SJSA1 (cell line): ENCODE measurements around the gene C10orf67. TPM values are rescaled to one million over a fixed set of nuclear protein-coding genes. Genes with fewer than 3 reads are reported as not detected.
"Not testable (repeated sequence)": the region's sequence is repeated elsewhere in the genome, so short reads cannot be mapped to it uniquely, and the experiment has no call there.

Experiments used
- DNase-seq, 2 experiments: peaks; one replicate each; pipeline ENCODE4 v3.0.0-alpha.2; 2015 to 2020; ENCODE audit warnings: low spot score in 2 of 2, low read depth in 1 of 2
- H3K27ac ChIP-seq: fragments of 250-450 bp; sonication (Bioruptor Pico); 2 replicates; pipeline ENCODE4 v1.5.1; 2020; ENCODE audit warnings: mild to moderate bottlenecking, moderate library complexity
- H3K27me3 ChIP-seq: fragments of 250-450 bp; sonication (Bioruptor Pico); replicated peaks from 2 replicates; pipeline ENCODE4 v1.5.1; 2020; ENCODE audit warnings: mild to moderate bottlenecking, moderate library complexity
- H3K36me3 ChIP-seq: fragments of 250-450 bp; sonication (Bioruptor Pico); 2 replicates; pipeline ENCODE4 v1.5.1; 2020; ENCODE audit warnings: mild to moderate bottlenecking
- H3K4me1 ChIP-seq: fragments of 250-450 bp; sonication (Bioruptor Pico); replicated peaks from 2 replicates; pipeline ENCODE4 v1.6.1; 2021; ENCODE audit warnings: mild to moderate bottlenecking
- H3K4me3 ChIP-seq: fragments of 250-450 bp; sonication (Bioruptor Pico); 2 replicates; pipeline ENCODE4 v1.5.1; 2020; ENCODE audit warnings: mild to moderate bottlenecking
- H3K9me3 ChIP-seq: fragments of 250-450 bp; sonication (Bioruptor Pico); replicated peaks from 2 replicates; pipeline ENCODE4 v1.5.1; 2020; ENCODE audit warnings: mild to moderate bottlenecking
- total RNA-seq: library from RNA; depleted of rRNA; stranded (reverse); fragments of >200 nt; shearing (Covaris generic); gene quantifications from 2 replicates; pipeline ENCODE4 v1.2.3, GENCODE V29; 2014

C10orf67 gene
- total RNA-seq, 1 experiment from 2014 or later, result not detected

DNA sequence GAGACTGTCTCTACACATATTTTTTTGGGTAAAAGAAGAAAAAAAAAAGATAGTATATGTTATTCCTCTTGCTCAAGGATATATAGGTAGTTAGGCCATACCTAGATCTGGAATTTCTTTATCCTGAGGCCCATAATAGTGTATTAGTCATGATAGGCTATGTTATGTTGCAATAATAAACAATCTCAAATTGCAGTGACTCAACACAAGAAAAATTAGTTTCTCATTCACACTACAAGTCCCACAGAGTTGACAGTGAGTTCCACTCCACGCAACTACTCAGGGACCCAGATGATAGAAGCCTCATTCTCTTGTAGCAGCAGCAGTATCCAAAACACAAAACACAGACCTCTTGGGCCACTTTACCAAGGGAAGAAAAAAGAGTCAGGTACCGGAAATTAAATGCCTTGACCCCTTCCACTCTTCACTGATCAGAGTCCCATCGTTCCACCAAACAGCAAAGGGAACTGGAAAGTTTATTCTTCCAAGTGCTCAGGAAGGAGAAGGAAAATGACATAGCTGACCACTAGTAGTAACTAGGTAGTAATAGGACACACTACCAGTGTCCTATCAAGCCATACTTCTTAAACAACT, 7.4 kb upstream of the C10orf67 start:
- no peak overlapping the region for H3K27ac ChIP-seq
- no peaks in the 10 kb centered on the region for H3K9me3 ChIP-seq

DNA sequence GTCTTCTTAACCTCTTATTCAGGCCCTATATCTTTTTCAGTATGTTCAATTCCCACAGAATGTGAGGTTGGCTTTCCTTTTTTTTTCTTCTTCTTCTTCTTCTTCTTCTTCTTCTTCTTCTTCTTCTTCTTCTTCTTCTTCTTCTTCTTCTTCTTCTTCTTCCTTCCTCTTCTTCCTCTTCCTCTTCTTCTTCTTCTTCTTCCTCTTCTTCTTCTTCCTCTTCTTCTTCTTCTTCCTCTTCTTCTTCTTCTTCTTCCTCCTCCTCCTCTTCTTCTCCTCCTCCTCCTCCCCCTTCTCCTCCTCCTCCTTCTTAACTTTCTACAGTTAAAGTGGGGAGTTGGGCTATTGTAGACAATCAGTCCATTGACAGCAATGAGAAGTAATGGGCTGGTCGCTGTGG, 6.1 kb upstream of the C10orf67 start:
- not testable (repeated sequence) for H3K27ac ChIP-seq, H3K9me3 ChIP-seq, H3K4me3 ChIP-seq, H3K27me3 ChIP-seq, H3K36me3 ChIP-seq, H3K4me1 ChIP-seq, DNase-seq

More for the DNA sequence above, 7.4 kb upstream of the C10orf67 start:
- Histone ChIP-seq H3K4me3 (no peak overlapping the region), H3K27me3 (no peaks in the 10 kb centered on the region), H3K36me3 (no peaks in the 10 kb centered on the region), H3K4me1 (no peaks in the 10 kb centered on the region)
- no peak for DNase-seq

DNA sequence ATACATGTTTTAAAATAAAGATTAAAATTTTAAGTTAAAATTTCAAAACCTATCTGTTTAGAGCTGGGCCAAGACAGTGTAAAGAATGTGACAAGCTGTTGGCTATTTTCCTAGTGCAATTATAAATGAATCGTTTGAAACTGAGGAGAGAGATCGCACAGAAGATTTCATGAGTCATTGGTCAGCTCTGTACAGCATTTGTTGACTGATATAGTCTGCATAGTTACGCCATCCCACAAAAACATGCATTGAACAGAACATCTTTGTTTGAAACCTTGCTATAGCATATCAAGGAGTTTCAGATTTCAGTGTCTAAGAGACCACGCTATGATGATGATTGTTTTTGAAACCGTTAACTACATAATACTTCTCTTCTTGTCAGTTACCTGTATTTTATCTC, 1.3 kb upstream of the C10orf67 start:
- no peak for DNase-seq
- Histone ChIP-seq H3K27me3 (peaks cover 2% of the 10 kb centered on the region; the same call in 1 of the 2 replicates), H3K4me3 (no peak overlapping the region), H3K4me1 (no peaks in the 10 kb centered on the region), H3K27ac (no peak overlapping the region), H3K9me3 (no peaks in the 10 kb centered on the region), H3K36me3 (no peaks in the 10 kb centered on the region)

DNA sequence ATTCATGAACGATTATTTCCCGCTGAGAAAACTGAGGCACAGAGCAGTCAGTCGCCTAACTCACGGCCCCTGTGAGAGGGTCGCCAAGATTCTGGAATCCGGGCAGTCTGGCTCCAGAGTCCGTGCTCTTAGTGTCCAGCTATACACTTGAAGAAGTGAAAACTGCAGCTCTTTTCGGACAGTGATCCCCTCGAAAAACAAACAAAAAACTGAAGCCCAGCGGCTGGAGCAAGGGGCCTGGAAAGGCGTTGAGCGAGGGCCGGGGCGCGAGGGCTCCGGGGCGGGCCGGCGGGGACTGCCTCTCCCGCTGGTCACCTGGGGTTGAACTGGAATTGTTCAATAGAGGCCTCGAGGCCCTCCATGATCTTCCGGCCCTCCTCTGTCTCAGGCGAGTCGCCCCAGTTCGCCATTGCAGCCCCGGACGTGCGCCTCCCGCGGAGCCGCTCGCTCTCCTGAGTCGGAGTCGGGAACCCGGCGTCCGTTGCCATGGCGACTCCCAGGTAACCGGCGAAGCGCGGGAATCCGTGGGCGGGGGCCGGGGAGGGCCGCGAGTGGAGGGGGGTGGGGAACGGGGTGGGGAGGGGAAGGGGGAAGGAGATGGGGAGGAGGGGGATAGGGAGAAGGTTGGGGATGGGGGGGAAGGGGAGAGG, 881 bp downstream of the C10orf67 start:
- no peak overlapping the region for H3K4me3 ChIP-seq
- DNase-seq, result no peak
- H3K36me3 ChIP-seq, result no peaks in the 10 kb centered on the region
- no peaks in the 10 kb centered on the region for H3K9me3 ChIP-seq
- H3K4me1 ChIP-seq, result no peaks in the 10 kb centered on the region
- peaks cover 2% of the 10 kb centered on the region; the same call in 1 of the 2 replicates for H3K27me3 ChIP-seq
- no peak overlapping the region for H3K27ac ChIP-seq

DNA sequence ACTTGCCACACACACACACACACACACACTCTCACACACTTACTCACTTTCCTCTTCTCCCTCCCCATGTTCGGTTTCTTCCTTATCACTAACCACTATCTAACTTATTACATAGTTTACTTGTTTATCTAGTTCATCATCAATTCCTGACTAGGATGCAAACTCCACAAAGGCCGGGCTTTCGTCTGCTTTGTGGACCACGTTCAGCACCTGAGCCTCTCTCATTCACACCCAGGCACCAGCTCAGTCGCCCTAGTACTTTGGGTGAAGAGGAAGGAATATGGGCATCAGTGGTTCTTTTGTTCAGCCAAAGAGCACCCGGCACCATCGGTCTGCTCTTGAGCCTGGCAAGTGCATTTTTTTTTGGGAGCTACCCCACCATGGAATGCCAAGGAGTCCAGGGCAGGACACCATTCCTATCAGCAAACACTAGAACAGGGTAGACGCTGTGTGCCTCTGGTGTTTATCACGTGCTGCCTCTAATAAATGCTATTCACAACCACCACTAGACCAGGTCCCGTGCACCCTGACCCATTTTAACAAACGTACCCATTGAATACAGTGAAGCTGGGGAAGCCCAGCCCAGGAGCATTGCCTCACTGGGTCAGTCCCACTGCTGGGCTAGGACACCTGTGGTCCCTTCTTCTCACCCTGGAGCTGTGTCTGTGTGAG, 2.2 kb downstream of the C10orf67 start:
- no peak for DNase-seq
- Histone ChIP-seq H3K4me3 (no peak overlapping the region), H3K9me3 (no peaks in the 10 kb centered on the region), H3K4me1 (no peaks in the 10 kb centered on the region), H3K27ac (no peak overlapping the region), H3K36me3 (no peaks in the 10 kb centered on the region), H3K27me3 (peaks cover 2% of the 10 kb centered on the region; the same call in 1 of the 2 replicates)

DNA sequence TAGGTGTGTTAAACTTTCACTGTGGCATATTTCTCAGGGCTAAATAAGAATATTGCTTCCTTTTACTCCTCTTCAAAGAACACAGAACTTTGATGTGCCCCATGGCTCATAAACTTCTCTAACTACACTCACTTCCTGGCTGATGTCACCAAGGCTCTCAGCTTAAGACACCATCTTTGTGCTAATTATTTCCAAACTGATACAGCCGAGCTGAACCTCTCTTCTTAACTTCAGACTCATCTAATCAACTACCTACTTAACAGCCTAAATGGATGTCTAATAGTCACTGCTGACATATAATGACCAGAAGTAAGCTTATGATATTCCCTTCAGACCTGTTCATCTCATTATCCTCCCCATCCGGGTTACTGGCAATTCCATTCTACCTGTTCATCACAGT, 3.6 kb downstream of the C10orf67 start:
- DNase-seq, result no peak

DNA sequence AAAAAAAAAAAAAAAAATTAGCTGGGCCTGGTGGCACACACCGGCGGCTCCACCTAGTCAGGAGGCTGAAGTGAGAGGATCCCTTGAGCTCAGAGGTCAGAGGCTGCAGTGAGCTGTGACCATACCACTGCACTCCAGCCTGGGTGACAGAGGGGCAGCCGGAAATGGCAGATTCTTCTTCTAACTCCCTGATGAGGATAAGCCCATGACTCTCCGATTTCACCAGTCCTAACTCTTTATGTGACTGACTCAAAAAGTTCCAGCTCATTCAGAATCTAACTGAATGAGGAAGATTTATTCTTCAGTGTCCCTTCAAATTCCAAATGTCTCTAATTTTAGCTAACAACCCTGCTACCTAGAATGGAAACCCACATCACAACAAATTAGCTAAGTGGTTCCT, 4.2 kb downstream of the C10orf67 start:
- DNase-seq, result no peak
- Histone ChIP-seq H3K4me1 (no peaks in the 10 kb centered on the region), H3K36me3 (no peaks in the 10 kb centered on the region), H3K27ac (no peak overlapping the region), H3K4me3 (no peak overlapping the region), H3K9me3 (no peaks in the 10 kb centered on the region), H3K27me3 (peaks cover 2% of the 10 kb centered on the region; the same call in 1 of the 2 replicates)

More for the DNA sequence above, 3.6 kb downstream of the C10orf67 start:
- Histone ChIP-seq H3K4me3 (no peak overlapping the region), H3K27ac (no peak overlapping the region), H3K36me3 (no peaks in the 10 kb centered on the region), H3K9me3 (no peaks in the 10 kb centered on the region), H3K27me3 (peaks cover 2% of the 10 kb centered on the region; the same call in 1 of the 2 replicates), H3K4me1 (no peaks in the 10 kb centered on the region)

DNA sequence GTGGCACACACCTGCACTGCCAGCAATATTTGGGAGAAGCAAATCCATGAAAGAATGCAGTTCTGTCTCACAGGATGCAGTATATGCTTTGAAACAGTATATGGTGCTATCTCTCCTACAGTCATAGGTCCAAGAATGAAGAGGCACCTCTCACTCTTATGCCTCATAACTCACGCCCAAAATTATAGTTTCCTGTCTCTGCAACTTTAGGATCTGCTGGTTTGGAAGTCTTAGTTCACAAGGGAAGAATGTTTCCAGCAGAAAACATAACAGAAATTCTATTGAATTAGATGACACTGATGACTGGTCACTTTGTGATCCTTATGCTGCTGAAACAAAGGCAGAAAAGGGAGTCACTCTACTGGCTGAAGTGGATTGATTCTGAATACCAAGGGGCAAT, 5.7 kb downstream of the C10orf67 start:
- Histone ChIP-seq H3K36me3 (no peaks in the 10 kb centered on the region), H3K4me3 (no peak overlapping the region), H3K27me3 (0 out of 2 replicates have a peak, but pooled peaks cover 2% of the 10 kb centered on the region), H3K27ac (no peak overlapping the region), H3K4me1 (no peaks in the 10 kb centered on the region), H3K9me3 (no peaks in the 10 kb centered on the region)
- no peak for DNase-seq

DNA sequence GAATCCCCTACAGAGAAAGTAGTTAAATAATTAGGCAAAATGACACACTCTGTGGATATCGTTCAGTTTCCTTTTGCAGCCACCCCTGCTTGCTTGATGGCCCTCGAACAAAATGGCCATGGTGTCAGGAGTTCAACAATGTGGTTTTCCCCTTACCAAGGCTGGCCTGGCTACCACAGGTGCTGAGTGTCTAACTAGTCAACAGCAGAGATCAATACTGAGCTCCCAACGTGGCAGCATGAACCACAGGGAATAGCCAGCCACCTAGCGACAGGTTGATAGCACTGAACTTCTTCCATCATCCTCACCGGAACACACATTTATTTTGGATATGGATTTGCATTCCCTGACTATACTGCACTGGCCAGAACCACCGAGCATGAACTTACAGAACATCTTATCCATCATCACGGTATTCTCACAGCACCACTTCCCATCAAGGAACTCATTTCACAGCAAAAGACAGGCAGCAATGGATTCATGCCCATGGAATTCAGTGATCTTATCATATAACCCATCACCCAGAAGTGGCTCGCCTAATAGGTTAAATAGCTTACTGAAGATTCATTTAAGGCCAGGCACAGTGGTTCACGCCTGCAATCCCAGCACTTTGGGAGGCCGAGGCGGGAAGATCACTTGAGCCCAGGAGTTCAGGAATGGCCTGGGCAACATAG, 6.3 kb downstream of the C10orf67 start:
- Histone ChIP-seq H3K4me3 (no peak overlapping the region), H3K27me3 (0 out of 2 replicates have a peak, but pooled peaks cover under 1% of the 10 kb centered on the region), H3K4me1 (no peaks in the 10 kb centered on the region), H3K36me3 (no peaks in the 10 kb centered on the region), H3K27ac (no peak overlapping the region), H3K9me3 (no peaks in the 10 kb centered on the region)
- DNase-seq, result no peak

DNA sequence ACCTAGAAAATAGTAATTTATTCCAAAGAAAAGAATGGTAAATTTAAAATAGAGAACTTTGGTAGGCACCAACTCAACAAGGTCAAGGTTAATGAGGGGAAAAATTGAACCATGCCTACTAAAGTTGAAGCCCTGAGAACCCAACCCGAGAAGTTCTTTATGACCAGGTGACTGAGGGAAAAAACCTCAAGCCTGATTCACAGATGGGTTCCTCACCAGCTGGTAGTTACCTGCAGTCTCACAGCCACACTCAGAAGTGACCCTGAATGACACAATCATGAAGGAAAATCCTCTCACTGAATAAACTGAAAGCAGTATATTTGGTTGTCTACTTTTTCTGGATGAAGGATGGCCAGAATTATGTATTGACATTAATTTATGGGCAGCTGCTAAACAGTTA, 7.0 kb downstream of the C10orf67 start:
- Histone ChIP-seq H3K27me3 (no peaks in the 10 kb centered on the region), H3K27ac (no peak overlapping the region), H3K4me1 (no peaks in the 10 kb centered on the region), H3K36me3 (no peaks in the 10 kb centered on the region), H3K9me3 (no peaks in the 10 kb centered on the region), H3K4me3 (no peak overlapping the region)
- DNase-seq, result no peak

DNA sequence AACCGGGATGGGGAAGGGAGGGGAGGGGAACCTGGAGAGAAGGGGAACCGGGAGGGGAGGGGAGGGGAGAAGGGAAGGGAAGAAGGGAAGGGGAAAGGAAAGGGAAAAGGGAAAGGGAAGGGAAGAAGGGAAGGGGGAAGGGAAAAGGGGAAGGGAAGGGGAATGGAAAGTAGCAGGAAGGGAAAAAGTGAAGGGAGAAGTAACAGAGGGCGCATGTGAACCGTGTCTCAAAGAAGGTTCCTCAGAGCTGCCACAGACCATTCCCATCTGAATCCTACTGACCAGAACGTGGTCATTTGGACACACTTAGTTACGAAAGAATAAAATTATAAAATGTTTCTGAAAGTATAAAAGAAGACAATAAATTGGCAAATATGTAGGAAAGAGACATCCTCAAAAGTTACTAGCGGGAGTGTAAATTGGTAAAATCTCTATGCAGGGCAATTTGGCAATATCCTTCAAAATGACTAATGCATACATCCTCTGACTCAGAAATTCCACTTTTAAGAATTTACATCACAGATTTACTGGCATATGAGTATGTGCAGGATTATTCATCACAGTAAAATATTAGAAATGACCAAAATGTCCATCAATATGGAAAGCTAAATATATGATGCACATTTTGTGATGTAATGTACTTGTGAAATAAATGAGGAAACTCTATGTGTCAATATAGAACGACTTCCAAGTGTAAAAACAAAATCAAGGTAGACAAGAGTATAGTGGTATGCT, 12.9 kb downstream of the C10orf67 start:
- DNase-seq, result no peak
- H3K27me3 ChIP-seq, result no peaks in the 10 kb centered on the region
- H3K36me3 ChIP-seq, result no peaks in the 10 kb centered on the region
- no peak overlapping the region for H3K4me3 ChIP-seq
- no peak overlapping the region for H3K27ac ChIP-seq
- no peaks in the 10 kb centered on the region for H3K9me3 ChIP-seq
- no peaks in the 10 kb centered on the region for H3K4me1 ChIP-seq

DNA sequence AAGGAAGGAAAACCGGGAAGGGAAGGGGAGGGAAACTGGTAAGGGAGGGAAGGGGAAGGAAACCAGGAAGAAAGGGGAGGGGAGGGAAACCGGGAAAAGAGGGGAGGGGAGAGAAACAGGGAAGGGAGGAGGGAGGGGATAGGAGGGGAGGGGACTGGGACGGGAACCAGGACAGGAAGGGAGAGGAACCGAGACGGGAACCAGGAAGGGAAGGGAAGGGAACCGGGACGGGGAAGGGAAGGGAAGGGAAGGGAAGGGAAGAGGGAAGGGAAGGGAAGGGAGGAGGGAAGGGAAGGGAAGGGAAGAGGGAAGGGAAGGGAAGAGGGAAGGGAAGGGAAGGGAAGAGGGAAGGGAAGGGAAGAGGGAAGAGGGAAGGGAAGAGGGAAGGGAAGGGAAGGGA, 13.6 kb downstream of the C10orf67 start:
- Histone ChIP-seq H3K27ac (no peak overlapping the region), H3K27me3 (no peaks in the 10 kb centered on the region), H3K36me3 (no peaks in the 10 kb centered on the region), H3K9me3 (no peaks in the 10 kb centered on the region), H3K4me1 (no peaks in the 10 kb centered on the region), H3K4me3 (no peak overlapping the region)
- no peak for DNase-seq

DNA sequence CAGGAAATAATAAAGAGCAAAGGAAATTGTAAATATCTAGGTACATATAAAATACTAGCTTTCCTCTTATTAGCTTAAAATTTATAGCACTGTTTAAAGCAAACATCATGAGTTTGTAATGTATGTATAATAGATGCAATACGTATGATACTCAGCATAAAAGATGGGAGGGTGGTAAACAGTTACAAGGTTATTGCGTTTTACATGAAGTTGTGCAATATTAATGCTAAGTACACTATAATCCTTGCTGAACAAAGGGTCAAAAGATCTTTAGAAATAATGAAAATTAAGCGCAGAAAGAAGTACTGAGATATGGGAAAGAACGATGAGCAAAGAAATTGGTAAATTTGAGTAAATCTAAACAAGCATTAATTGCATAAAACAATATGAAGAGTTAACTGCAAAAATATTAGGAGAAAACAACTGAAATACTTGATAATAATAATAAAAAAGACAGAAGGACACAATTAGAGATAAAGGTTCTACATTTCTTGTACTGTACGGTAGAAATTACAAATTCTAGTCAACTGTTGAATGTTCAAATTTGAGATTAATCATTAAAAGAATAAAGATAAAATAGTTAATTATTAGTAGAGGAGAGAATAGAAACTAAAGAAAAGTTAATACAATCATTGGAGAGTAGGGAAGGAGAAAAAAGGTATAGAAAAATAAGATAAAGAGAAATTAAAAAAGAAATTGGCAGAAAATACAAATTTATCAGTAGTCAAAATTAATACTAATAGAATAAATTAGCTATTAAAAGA, 17.9 kb downstream of the C10orf67 start:
- Histone ChIP-seq H3K4me3 (no peak overlapping the region), H3K4me1 (no peaks in the 10 kb centered on the region), H3K36me3 (no peaks in the 10 kb centered on the region), H3K27me3 (no peaks in the 10 kb centered on the region), H3K9me3 (no peaks in the 10 kb centered on the region), H3K27ac (no peak overlapping the region)
- DNase-seq, result no peak
